ENCODE measurements around the gene NATD1. TPM values are rescaled to one million over a fixed set of nuclear protein-coding genes. Genes with fewer than 3 reads are reported as not detected.

NATD1 gene
- total RNA-seq, 8 experiments from 2014 or later: 3.6 to 10.8 (median 4.9) TPM

DNA sequence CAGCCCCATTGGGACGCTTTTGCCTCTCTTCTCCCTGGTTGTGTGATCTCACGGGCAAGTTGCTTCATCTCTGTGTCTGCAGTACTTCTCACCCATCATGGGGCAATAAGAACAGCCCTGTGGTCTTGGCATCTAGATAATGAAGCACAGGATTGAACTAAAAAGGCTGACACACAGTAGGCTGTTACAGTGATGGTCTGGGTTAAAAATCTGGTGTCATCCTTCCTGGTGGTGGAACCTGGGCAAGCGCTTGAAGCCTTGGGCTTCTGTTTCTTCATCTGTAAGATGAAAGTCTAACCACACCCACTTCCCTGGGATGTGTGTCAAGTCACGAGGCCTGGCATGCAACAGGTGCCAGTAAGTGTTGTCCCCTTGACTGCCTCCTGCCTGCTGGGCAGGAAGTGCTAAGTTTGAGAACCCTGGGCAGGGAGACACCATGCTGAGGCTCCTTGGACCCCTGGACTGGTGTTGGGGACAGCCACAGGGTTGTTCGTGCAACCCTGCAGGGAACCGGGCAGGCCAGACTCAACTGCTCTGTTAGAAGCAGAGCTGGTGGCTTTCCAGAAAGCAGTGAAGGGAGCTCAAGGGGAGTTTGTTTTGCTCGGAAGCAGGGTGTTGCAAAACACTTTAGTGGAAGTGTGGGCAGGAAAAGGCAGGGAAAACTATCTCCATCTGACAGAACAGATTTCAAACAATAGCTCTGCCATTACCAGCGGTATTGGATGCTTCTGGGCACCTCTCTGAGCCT, 25.4 kb upstream of the NATD1 start:
- WGBS, 10 experiments: 53 to 79% (median 69%) methylated on average over 2 to 6 of the region's 8 CpGs; no CpG with 5 or more reads in 4 of the 10 experiments
- in situ Hi-C loops (cut with MboI; ENCODE audit: low pct_unique_long_range_greater_than_20kb in 2 of 9, low sequenced_read_pairs in 9 of 9, unreplicated experiment in 9 of 9): loop anchor here in 1 of 9 experiments (25.0 kb wide), 1 partner anchor 234 kb away; no protein-coding TSS in a partner anchor
- ATAC-seq (replicated peaks in 6 of 8): no peak
- no peak overlapping the region for H3K4me3 ChIP-seq
- H3K27ac ChIP-seq: no peak overlapping the region
- H3K4me1 ChIP-seq (replicated peaks in 1 of 2): peaks cover 3% of the 10 kb centered on the region in 2 donors

DNA sequence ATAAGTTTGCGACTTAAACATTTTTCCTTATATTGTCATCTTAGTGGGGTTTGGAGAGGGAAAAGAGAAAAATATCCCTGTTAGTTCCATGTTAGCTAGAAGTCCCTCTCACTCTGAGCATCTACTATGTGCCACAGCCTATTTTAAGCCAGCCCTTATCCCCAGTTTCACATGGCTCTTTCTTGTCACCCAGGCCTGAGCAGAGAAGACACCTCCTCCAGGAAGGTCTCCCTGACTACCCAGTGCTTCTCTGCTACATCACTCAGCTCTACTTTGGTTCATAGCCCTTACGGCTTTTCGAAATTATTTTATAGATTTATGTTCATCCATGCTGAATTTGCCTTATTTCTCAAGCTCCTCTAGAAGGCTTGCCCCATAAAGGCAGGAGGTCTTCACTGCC, 24.1 kb upstream of the NATD1 start:
- ATAC-seq (replicated peaks in 6 of 8): no peak
- in situ Hi-C loops (cut with MboI; ENCODE audit: low pct_unique_long_range_greater_than_20kb in 2 of 9, low sequenced_read_pairs in 9 of 9, unreplicated experiment in 9 of 9): loop anchor here in 1 of 9 experiments (25.0 kb wide), 1 partner anchor 235 kb away; no protein-coding TSS in a partner anchor
- H3K4me3 ChIP-seq: no peak overlapping the region
- H3K4me1 ChIP-seq (replicated peaks in 1 of 2): peaks cover 3% of the 10 kb centered on the region in 2 donors
- no peak overlapping the region for H3K27ac ChIP-seq
- 81 to 100% (median 100%) methylated on average over 1 to 3 of the region's 3 CpGs; no CpG with 5 or more reads in 2 of the 10 experiments for WGBS, 10 experiments

DNA sequence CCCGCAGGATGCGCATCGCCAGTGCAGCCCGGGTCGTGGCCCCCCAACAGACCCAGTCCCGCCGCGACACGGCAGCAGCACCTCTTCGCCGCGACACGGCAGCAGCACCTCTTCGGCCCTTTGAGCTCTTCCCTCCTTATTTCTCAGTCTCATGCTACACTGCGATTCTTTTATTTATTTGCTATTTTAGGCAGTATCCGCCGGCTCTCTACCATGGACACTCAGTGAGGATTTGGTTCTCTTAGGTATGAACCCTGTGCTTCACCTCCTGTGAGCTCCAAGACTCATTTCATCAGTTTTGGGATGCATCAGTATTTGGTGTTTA, 23.0 kb upstream of the NATD1 start:
- ATAC-seq (replicated peaks in 6 of 8): no peak
- Histone ChIP-seq H3K4me3 (peak overlapping the region; percentile 37 to 59 (median 50)), H3K4me1 (replicated peaks in 1 of 2) (peaks cover 3% of the 10 kb centered on the region in 2 donors), H3K27ac (no peak overlapping the region)
- WGBS, 10 experiments: 32 to 72% (median 43%) methylated on average over 1 to 8 of the region's 17 CpGs; no CpG with 5 or more reads in 3 of the 10 experiments
- in situ Hi-C loops (cut with MboI; ENCODE audit: low pct_unique_long_range_greater_than_20kb in 2 of 9, low sequenced_read_pairs in 9 of 9, unreplicated experiment in 9 of 9): loop anchor here in 1 of 9 experiments (25.0 kb wide), 1 partner anchor 236 kb away; no protein-coding TSS in a partner anchor

DNA sequence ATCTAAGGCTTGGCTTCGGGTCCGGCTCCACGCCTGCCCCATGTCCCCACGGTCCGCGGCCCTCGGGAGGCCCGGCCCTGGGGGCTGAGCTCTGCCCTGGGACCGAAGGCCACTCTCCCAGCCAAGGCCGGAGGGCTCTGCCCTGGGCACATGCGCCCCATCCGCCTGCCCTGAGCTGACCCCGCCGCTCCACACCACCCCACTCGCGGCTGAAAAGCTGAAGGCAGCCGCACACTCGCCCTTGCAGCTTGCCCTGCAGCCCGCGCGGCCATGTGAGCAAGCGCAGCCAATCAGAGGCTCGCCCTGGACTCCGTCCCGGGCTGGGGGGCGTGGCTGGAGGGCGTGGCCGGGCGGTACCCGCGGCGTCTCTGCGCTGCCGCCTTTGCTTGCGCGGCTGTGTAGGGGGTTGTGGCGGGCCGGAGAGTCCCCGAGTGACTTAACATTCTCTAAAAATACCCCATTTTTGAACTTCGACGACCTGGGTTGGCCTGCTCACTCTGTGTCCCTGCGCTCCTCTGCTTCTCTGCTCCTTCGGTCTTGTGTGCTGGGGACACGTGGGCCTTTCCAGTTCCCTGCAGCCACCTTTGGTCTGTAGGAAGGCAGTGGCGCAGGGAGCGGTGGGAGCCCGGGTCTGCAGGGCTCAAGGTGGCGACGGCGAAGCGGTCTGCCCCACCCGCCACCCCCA, 22.5 kb upstream of the NATD1 start:
- peak overlapping the region; percentile 37 to 59 (median 50) for H3K4me3 ChIP-seq
- H3K4me1 ChIP-seq (replicated peaks in 1 of 2): peaks cover 3% of the 10 kb centered on the region in 2 donors
- ATAC-seq (replicated peaks in 6 of 8): peak; percentile 86 to 96 (median 94)
- in situ Hi-C loops (cut with MboI; ENCODE audit: low pct_unique_long_range_greater_than_20kb in 2 of 9, low sequenced_read_pairs in 9 of 9, unreplicated experiment in 9 of 9): loop anchor here in 1 of 9 experiments (25.0 kb wide), 1 partner anchor 237 kb away; no protein-coding TSS in a partner anchor
- 0 to 2% (median 0%) methylated on average over 2 to 10 of the region's 52 CpGs; no CpG with 5 or more reads in 5 of the 10 experiments for WGBS, 10 experiments
- H3K27ac ChIP-seq: no peak overlapping the region

DNA sequence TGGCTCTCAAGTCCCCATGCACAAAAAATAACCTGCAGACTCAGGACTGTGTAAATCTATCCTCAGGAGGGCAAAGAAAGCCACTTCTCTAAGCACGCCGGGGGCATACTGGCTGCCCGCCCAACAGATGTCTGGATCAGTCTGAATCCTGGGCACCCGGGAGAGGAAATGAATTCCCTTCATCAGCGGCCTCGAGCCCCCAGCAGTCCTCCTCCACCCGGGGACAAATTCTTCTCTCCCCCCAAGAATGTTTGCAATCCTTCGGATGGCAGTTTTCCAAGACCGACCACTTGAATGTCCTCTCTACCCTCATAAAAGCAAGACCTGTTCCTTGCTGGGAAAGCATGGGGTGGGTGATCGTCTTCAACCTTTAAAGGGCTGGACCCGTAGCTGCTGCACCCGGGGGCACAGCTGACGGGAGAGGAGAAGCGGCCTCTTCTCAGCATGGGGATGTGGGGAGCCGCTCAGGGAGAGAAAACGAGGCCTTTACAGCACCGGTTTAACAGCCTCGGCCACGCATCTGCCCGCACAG, 21.9 kb upstream of the NATD1 start:
- Histone ChIP-seq H3K4me1 (replicated peaks in 1 of 2) (peaks cover 3% of the 10 kb centered on the region in 2 donors), H3K27ac (no peak overlapping the region), H3K4me3 (peak overlapping the region; percentile 37 to 59 (median 50))
- peak in 1 of 8 experiments; percentile 32 for ATAC-seq (replicated peaks in 6 of 8)
- WGBS, 10 experiments: 0 to 100% (median 37%) methylated on average over 1 to 7 of the region's 20 CpGs; no CpG with 5 or more reads in 3 of the 10 experiments
- in situ Hi-C loops (cut with MboI; ENCODE audit: low pct_unique_long_range_greater_than_20kb in 2 of 9, low sequenced_read_pairs in 9 of 9, unreplicated experiment in 9 of 9): loop anchor here in 1 of 9 experiments (25.0 kb wide), 1 partner anchor 237 kb away; no protein-coding TSS in a partner anchor

DNA sequence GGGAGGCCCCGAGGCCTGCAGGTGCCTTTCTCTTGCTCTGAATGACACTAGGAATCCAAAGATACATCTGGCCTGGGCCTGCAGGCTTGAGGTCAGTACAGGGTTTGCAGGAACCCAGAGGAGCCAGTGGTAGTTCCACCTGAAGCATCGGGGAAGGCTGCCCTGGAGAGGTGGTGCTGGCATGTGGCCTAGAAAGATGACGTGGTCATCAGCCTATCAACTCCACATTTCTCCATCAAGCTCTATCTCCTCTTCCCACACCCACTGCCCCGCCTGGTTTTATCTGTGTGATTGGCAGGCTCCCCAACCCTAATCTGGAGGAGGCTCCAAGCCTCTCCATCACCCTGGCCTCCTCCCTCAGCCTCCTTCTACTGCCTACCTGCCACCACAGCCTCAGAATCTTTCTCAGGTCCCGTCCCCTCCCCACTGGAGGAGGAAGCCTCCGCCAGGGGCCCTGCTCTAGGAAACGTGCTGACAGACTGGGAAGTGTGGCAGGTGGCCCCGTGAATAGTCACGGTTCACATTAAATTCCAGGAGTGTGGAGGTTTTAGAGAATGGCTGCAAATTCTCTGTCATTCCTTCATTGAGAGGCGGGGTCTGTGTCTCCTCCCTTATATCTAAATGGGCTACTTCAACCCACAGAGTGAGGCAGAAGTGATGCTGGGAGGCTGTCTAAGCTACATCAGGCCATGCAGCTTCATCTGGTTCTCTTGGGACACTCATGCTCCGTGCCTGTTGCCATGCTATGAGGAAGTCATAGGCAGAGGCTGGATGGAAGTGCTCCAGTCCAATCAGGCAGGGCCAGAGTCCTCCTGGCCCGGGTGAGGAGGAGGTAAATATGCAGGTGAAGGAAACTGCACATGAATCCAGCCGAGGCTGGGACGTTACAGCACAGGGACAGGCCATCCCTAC, 19.9 kb upstream of the NATD1 start:
- peaks cover 3% of the 10 kb centered on the region in 2 donors for H3K4me1 ChIP-seq (replicated peaks in 1 of 2)
- ATAC-seq (replicated peaks in 6 of 8): no peak
- WGBS, 10 experiments: 29 to 100% (median 71%) methylated on average over 1 to 10 of the region's 14 CpGs; no CpG with 5 or more reads in 1 of the 10 experiments
- no peak overlapping the region for H3K4me3 ChIP-seq
- in situ Hi-C loops (cut with MboI; ENCODE audit: low pct_unique_long_range_greater_than_20kb in 2 of 9, low sequenced_read_pairs in 9 of 9, unreplicated experiment in 9 of 9): loop anchor here in 1 of 9 experiments (25.0 kb wide), 1 partner anchor 164 kb away; no protein-coding TSS in a partner anchor
- no peak overlapping the region for H3K27ac ChIP-seq

DNA sequence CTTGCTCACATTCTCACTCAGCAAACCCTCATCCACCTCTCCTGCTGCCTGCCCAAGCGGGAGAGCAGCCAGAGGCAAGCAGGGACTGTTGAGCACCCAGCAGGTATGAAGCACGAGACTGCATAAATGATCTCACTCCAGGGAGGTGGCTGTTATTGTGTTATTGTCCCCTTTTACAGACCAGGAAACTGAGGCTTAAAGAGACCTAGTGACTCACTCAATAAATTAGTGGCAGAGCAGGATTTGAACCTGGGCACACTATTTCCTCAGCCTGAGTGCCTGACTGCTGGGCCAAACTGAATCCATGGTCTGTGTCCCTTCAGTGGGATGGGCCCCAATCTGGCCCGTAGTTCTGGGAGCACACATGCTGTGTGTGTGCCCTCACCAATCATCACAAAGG, 19.0 kb upstream of the NATD1 start:
- no peak for ATAC-seq (replicated peaks in 6 of 8)
- Histone ChIP-seq H3K4me3 (no peak overlapping the region), H3K27ac (no peak overlapping the region), H3K4me1 (replicated peaks in 1 of 2) (peaks cover 3% of the 10 kb centered on the region in 2 donors)
- in situ Hi-C loops (cut with MboI; ENCODE audit: low pct_unique_long_range_greater_than_20kb in 2 of 9, low sequenced_read_pairs in 9 of 9, unreplicated experiment in 9 of 9): loop anchor here in 1 of 9 experiments (25.0 kb wide), 1 partner anchor 165 kb away; no protein-coding TSS in a partner anchor
- 67 to 80% (median 69%) methylated on average over 1 to 3 of the region's 3 CpGs; no CpG with 5 or more reads in 6 of the 10 experiments for WGBS, 10 experiments

DNA sequence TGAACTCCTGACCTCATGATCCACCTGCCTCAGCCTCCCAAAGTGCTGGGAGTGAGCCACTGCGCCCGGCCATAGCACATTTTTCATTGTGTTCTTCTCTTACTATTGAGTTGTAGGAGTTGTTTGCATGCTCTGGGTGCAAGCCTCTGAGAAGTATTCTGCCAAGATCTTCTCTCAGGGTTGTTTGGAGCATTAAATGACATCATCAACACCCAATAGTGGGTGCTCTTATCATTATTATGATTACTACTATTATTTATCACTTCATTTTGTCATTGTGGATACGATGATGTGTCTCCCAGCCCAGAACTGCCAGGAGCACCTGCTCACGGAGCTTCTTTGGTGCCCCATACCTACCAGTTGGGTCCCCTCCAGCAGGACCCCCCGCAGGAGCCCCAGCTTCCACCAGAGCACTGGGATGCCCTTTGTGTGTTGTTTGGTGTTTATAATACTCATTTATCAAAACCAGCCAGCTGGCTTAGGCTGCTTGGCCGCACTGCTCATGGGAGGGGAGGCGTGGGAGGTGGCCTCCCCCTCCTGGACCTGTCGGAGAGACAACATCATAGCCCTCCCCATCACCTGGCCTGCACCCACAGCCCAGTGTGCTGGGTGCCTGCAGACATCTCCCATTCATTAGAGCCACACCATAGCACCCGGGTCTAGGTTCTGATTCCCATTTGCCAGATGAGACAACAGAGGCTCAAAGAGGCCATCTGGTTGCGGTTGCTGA, 18.4 kb upstream of the NATD1 start:
- Histone ChIP-seq H3K4me3 (no peak overlapping the region), H3K27ac (no peak overlapping the region), H3K4me1 (replicated peaks in 1 of 2) (peaks cover 3% of the 10 kb centered on the region in 2 donors)
- WGBS, 10 experiments: 51 to 100% (median 80%) methylated on average over 1 to 6 of the region's 10 CpGs; no CpG with 5 or more reads in 3 of the 10 experiments
- ATAC-seq (replicated peaks in 6 of 8): no peak
- in situ Hi-C loops (cut with MboI; ENCODE audit: low pct_unique_long_range_greater_than_20kb in 2 of 9, low sequenced_read_pairs in 9 of 9, unreplicated experiment in 9 of 9): loop anchor here in 1 of 9 experiments (25.0 kb wide), 1 partner anchor 166 kb away; no protein-coding TSS in a partner anchor

DNA sequence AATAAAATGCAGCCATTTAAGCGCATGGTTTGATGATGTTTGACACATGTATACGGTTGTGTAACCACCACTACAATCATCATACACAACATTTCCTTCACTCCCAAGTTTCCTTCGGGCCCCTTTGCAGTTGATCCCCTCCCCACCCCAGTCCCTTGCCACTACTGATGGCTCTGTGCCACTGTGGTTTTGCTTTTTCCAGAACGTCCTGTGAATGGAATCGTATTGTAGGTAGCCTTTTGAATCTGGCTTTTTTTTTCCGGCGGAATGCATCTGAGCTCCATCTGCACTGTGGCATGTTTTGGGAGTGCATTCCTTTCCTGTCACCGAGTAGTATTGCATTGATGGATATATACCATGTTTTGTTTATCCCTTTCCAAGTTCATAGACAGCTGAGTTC, 16.2 kb upstream of the NATD1 start:
- Histone ChIP-seq H3K27ac (no peak overlapping the region), H3K4me1 (replicated peaks in 1 of 2) (no peaks in the 10 kb centered on the region), H3K4me3 (no peak overlapping the region)
- no peak for ATAC-seq (replicated peaks in 6 of 8)
- 0 to 65% (median 60%) methylated on average over 1 to 7 of the region's 8 CpGs; no CpG with 5 or more reads in 3 of the 10 experiments for WGBS, 10 experiments
- in situ Hi-C loops (cut with MboI; ENCODE audit: low pct_unique_long_range_greater_than_20kb in 2 of 9, low sequenced_read_pairs in 9 of 9, unreplicated experiment in 9 of 9): loop anchor here in 1 of 9 experiments (25.0 kb wide), 1 partner anchor 168 kb away; no protein-coding TSS in a partner anchor

DNA sequence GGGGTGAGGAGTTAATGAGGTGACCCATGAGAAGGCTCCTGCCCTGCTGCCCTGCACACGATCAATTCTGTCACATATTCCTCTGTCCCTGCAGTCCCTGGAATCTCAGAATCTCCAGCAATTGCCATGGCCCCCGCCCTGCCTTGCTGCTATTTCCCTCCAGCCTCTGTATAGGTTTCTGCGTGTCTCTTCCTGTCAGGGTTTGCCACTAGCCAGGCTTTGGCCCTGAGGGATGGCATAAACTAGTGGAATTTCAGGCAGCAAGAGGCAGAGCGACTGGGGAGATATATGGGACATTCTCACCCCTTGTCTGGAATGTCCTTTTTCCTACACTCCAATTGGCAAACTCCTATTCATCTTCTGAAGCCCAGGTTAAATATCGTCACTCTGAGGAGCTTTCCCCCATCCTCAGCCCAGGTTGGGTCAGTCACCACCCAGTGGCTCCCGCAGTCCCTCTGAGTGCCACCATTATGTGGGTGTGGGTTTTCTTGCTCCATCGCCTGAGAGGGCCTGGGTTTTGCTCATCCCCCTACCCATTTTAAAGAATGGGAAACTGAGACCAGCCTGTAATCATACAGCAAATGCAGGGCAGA, 15.5 kb upstream of the NATD1 start:
- in situ Hi-C loops (cut with MboI; ENCODE audit: low pct_unique_long_range_greater_than_20kb in 2 of 9, low sequenced_read_pairs in 9 of 9, unreplicated experiment in 9 of 9): loop anchor here in 1 of 9 experiments (25.0 kb wide), 1 partner anchor 169 kb away; no protein-coding TSS in a partner anchor
- 57 to 100% (median 85%) methylated on average over 1 to 5 of the region's 7 CpGs; no CpG with 5 or more reads in 2 of the 10 experiments for WGBS, 10 experiments
- Histone ChIP-seq H3K4me3 (no peak overlapping the region), H3K27ac (no peak overlapping the region), H3K4me1 (replicated peaks in 1 of 2) (no peaks in the 10 kb centered on the region)
- no peak for ATAC-seq (replicated peaks in 6 of 8)

DNA sequence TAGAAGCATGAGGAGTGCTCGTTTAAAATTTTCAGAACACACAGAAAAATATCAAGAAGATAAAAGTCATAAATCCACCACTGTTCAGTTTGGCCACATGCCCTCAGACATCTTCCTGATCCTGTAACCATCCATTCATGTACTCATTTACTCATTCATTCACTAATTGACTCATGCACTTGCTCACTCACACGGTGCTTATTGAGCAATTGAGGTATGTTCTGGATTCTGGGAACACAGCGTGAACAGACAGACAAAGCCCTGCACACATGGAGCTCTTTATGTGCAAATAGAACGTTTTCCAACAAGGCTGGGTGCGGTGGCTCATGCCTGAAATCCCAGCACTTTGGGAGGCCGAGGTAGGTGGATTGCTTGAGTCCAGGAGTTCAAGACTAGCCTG, 10.2 kb upstream of the NATD1 start:
- no peaks in the 10 kb centered on the region for H3K4me1 ChIP-seq (replicated peaks in 1 of 2)
- no peak overlapping the region for H3K4me3 ChIP-seq
- H3K27ac ChIP-seq: no peak overlapping the region
- in situ Hi-C loops (cut with MboI; ENCODE audit: low pct_unique_long_range_greater_than_20kb in 2 of 9, low sequenced_read_pairs in 9 of 9, unreplicated experiment in 9 of 9): loop anchor here in 1 of 9 experiments (25.0 kb wide), 1 partner anchor 174 kb away; no protein-coding TSS in a partner anchor
- 0 to 72% (median 37%) methylated on average over 1 to 6 of the region's 6 CpGs; no CpG with 5 or more reads in 1 of the 10 experiments for WGBS, 10 experiments
- peak in 2 of 8 experiments; percentile 75 to 78 for ATAC-seq (replicated peaks in 6 of 8)
